ENCODE measurements around the gene NACC2. TPM values are rescaled to one million over a fixed set of nuclear protein-coding genes. Genes with fewer than 3 reads are reported as not detected.

The NACC2 gene
- total and polyA plus RNA-seq, 9 of the 15 experiments (the other 6 are each of a cell fraction or from before 2014, with no cell fraction given): 0.70 to 25.1 (median 5.6) TPM

DNA sequence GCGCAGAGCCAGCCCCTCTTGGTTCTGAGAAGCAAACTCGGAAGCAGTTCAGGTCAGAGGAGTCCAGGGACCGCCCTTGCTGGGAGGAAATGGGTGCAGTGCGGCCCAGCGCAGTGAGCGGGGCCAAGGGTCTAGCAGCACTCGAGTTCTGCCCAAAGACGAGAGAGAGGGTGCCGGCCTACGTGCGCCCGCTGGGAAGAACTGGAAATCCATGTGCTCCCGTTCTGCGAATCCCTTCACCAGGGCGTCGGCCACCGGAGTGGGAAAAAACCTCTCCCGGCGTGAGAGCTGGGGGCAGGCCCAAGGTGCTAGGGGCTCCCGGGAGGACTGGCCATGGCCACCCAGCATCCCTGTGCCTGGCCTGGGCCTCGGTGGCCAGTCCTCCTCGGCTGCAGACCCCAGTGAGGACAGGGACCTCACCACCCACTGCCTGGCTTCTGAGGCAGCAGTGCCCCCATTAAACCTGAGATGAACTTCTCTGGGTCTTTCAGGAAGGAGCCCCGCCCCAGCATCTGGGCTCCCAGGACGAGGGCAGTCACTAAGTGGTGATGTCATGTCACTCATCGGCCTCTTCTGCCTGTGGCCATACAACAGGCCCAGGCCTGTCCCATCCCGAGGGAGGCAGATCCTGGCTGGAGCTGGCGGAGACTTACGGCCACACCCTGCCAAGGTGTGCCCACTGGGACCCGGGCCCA is 13.0 kb upstream of the NACC2 start (continued):
- no peak for TF ChIP-seq SIN3B (IDR thresholded peaks at IDR 0.05; ENCODE audit: low read depth)
- no peak for TF ChIP-seq HDAC8 (tag; IDR thresholded peaks at IDR 0.05)
- TF ChIP-seq NCOA6 (IDR thresholded peaks at IDR 0.05): no peak
- TF ChIP-seq, protein P1, sequence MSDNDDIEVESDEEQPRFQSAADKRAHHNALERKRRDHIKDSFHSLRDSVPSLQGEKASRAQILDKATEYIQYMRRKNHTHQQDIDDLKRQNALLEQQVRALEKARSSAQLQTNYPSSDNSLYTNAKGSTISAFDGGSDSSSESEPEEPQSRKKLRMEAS (CRISPR knock-in tag; IDR thresholded peaks at IDR 0.05): 0 out of 2 replicates have a peak, but pooled peaks have one; percentile 11
- no peak for TF ChIP-seq ZNF445 (CRISPR knock-in tag; IDR thresholded peaks at IDR 0.05; ENCODE audit: low read depth)
- TF ChIP-seq CAMTA2 (CRISPR knock-in tag; conservative IDR thresholded peaks at IDR 0.05): no peak
- TF ChIP-seq MYC (IDR thresholded peaks at IDR 0.05; ENCODE audit: low read depth, low read length): no peak
- TF ChIP-seq MYC (CRISPR knock-in tag; IDR thresholded peaks at IDR 0.05; ENCODE audit: borderline replicate concordance, low read depth): no peak
- TF ChIP-seq TEAD1 (CRISPR knock-in tag; IDR thresholded peaks at IDR 0.05): no peak
- no peak for TF ChIP-seq HDAC1 (IDR thresholded peaks at IDR 0.05)
- TF ChIP-seq ID3 (CRISPR knock-in tag; IDR thresholded peaks at IDR 0.05): no peak
- TF ChIP-seq ID3 (tag; IDR thresholded peaks at IDR 0.05): peak; percentile 64; the same call in 1 of the 2 replicates
- TF ChIP-seq U2AF1 (optimal IDR thresholded peaks at IDR 0.05; ENCODE audit: low read depth, low read length): no peak
- no peak for TF ChIP-seq MXI1 (IDR thresholded peaks at IDR 0.05; ENCODE audit: low read depth, low read length)
- TF ChIP-seq ZNF76 (CRISPR knock-in tag; IDR thresholded peaks at IDR 0.05; ENCODE audit: borderline replicate concordance): no peak
- TF ChIP-seq TAF1 (IDR thresholded peaks at IDR 0.05; ENCODE audit: control insufficient read depth, extremely low read depth, insufficient read depth, low read length, severe bottlenecking): no peak
- no peak for TF ChIP-seq ZFP36 (IDR thresholded peaks at IDR 0.05; ENCODE audit: low read depth, low read length, partially characterized antibody)
- TF ChIP-seq ATF2 (CRISPR knock-in tag; IDR thresholded peaks at IDR 0.05): peak; percentile 56; the same call in 1 of the 2 replicates

Data from K562 (cell line).